Fibroblast of pulmonary artery (primary cell): ENCODE measurements around the gene MUC6.
"Not testable (repeated sequence)": the region's sequence is repeated elsewhere in the genome, so short reads cannot be mapped to it uniquely, and the experiment has no call there.

Experiments used
- DNase-seq: peaks from one replicate; pipeline ENCODE4 v3.0.0-alpha.2; 2010; ENCODE audit warnings: low read depth
- H3K4me3 ChIP-seq: replicated peaks from 2 replicates; pipeline ENCODE4 v1.5.1; 2011; ENCODE audit warnings: low read depth, mild to moderate bottlenecking, control low read depth, low read length, moderate library complexity
- TF ChIP-seq, protein P1 (sequence below): IDR thresholded peaks from 2 replicates; pipeline ENCODE4 v1.5.1; 2011; ENCODE audit warnings: mild to moderate bottlenecking, control low read depth, low read length, inconsistent platforms; ENCODE audit errors: missing control alignments

Gene MUC6

DNA sequence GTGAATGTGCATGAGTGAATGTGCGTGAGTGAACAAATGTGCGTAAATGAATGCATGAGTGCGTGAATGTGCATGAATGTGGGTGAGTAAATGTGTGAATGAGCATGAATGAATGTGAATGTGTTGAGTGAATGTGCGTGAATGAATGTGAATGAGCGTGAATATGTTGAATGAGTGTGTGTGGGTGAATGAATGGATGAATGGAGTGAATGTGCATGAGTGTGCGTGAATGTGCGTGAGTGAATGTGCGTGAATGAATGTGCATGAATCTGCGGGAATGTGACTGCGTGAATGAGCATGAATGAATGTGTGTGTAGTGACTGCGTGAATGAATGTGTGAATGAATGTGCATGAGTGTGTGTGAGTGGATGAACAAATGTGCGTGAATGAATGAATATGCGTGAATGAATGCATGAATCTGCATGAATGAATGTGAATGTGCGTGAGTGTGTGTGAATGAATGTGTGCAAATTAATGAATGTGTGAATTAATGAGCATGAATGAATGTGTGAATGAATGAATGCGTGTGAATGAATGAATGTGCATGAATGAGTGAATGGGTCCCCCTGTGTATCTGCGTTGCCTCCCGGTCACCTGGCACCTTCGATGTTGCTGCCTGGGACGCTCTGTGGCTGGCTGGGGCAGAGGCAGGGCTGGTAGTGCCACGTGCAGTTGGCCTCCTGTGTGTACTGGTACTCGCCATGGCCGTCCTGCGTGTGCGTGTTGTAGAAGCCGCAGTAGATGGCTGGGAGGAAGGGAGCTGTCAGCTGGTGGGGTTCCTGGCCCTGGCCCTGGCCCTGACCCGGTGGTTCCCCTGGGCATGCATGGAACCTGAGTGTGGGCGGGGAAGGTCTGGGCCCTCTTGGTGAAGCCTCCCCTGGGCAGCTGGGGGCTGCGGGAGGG is 13.4 kb downstream of the MUC6 start:
- TF ChIP-seq, protein P1, sequence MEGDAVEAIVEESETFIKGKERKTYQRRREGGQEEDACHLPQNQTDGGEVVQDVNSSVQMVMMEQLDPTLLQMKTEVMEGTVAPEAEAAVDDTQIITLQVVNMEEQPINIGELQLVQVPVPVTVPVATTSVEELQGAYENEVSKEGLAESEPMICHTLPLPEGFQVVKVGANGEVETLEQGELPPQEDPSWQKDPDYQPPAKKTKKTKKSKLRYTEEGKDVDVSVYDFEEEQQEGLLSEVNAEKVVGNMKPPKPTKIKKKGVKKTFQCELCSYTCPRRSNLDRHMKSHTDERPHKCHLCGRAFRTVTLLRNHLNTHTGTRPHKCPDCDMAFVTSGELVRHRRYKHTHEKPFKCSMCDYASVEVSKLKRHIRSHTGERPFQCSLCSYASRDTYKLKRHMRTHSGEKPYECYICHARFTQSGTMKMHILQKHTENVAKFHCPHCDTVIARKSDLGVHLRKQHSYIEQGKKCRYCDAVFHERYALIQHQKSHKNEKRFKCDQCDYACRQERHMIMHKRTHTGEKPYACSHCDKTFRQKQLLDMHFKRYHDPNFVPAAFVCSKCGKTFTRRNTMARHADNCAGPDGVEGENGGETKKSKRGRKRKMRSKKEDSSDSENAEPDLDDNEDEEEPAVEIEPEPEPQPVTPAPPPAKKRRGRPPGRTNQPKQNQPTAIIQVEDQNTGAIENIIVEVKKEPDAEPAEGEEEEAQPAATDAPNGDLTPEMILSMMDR = no peak
- no peak overlapping the region for H3K4me3 ChIP-seq
- DNase-seq = no peak

DNA sequence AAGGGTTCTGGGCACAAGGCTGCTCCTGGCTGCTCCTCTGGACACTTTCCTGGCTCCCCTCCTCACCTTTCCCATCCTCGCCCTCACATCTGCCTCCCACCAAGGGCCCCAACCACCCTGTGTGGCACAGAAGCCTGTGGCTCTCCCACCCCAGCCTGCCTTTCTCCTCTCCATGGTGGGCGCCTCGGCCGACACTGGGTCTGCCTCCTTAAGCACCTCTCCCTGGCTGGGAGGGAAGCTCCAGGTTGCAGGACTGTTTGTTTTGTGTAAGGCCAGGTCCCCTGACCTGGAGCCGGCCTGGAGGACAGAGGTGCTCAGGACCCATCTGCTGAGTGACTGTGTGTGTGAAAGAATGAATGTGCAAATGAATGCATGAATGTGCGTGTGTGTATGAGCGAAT is 14.1 kb downstream of the MUC6 start:
- no peak for DNase-seq
- no peak overlapping the region for H3K4me3 ChIP-seq

DNA sequence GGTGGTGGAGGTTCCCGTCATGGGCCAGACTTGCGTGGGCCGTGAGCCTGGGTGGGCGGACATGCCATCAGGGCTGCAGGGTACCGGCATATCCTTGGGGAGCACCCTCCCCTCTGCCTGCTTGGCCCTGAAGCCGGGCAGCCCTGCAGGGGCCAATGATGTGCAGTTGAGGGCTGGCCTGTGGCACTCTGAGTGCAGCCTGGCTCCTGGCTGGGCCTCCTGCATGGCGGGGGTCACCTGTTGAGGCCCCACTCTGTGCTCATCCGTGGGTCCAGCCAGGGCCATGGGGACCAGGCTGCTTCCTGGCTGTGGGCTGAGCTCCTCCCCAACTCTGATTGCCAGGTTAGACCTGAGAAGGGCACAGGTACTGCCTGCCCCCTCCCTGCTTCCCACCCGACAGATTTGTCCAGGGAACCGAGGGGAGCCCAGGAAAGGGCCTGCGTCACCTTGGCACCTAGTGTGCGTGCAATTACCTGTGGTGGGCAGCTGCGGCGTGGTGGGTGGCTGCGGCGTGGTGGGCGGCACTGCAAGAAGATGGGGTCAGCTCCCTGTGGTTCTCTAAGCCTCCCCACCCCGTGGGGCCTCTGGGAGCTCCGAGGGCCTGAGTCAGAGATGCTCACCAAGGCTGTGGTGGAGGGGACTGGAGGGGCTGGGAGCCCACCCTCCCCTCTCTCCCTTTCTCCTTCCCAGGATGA is 16.2 kb downstream of the MUC6 start:
- TF ChIP-seq, protein P1 = no peak
- no peak for DNase-seq
- no peak overlapping the region for H3K4me3 ChIP-seq

More for the DNA sequence above, 14.1 kb downstream of the MUC6 start:
- TF ChIP-seq, protein P1 = no peak

DNA sequence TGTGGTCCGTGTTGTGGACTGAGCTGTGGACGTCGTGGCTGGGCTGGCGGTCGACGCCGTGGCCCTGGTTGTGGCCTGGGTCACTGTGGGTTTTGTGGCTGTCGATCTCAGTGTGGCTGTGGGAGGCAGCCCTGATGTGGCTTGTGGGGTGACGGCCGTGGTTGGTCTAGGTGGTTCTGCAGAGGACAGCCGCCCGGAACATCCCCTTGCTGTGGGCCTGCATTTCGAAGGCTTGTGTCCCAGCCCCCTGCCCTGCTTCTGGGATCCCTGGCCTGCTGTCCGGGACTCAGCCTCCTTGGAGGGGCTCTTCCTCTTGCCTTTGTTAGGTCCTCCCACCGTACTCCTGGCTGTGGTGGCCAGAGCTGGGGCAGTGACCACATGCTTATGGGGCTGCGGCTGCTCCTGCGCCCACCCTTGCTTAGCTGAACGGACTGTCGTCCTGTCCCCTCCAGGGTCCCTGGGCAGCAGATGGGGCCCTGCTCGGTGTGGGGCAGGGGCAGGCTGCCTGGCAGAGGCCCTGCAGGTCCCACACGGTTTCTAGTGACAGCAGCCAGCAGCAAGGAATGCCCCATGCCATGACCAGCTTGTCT is 17.1 kb downstream of the MUC6 start:
- no peak overlapping the region for H3K4me3 ChIP-seq
- TF ChIP-seq, protein P1 = no peak

DNA sequence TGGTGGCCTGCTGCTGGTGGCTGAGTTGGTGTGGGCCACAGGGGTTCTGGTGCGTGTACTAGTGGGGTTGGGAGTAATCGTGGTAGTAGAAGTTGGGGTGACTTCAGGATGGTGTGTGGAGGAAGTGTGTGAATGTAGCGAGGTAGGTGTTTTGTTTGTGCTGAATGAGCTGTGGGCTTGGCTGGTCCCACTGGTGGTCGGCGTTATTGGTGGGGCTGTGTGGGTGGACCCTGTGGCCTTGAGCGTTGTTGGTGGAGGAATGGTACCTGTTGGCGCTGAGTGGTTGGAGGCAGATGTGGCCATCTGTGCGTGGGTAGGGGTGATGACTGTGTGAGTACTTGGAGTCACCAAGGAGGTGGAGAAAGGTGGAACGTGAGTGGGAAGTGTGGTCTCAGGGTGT is 18.4 kb downstream of the MUC6 start:
- H3K4me3 ChIP-seq = no peak overlapping the region
- TF ChIP-seq, protein P1 = no peak
- no peak for DNase-seq

More for the DNA sequence above, 17.1 kb downstream of the MUC6 start:
- DNase-seq = no peak

DNA sequence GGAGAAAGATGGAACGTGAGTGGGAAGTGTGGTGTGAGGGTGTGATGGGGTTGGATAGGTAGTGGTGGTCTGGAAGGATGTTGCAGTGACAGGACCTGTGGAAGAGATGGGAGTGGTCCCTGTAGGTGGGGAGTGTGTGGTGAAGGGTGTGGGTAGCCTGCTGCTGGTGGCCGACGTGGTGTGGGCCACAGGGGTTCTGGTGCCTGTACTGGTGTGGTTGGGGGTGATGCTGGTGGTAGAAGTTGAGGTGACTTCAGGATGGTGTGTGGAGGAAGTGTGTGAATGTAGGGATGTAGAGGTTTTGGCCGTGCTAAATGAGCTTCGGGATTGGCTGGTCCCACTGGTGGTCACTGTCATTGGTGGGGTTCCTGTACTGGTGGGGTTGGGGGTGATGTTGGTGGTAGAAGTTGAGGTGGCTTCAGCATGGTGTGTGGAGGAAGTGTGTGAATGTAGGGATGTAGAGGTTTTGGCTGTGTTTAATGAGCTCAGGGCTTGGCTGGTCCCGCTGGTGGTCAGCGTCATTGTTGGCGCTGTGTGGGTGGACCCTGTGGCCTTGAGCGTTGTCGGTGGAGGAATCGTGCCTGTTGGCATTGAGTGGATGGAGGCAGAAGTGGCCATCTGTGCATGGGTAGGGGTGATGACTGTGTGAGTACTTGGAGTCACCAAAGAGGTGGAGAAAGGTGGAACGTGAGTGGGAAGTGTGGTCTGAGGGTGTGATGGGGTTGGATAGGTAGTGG is 19.1 kb downstream of the MUC6 start:
- no peak overlapping the region for H3K4me3 ChIP-seq
- DNase-seq = no peak
- TF ChIP-seq, protein P1 = no peak

DNA sequence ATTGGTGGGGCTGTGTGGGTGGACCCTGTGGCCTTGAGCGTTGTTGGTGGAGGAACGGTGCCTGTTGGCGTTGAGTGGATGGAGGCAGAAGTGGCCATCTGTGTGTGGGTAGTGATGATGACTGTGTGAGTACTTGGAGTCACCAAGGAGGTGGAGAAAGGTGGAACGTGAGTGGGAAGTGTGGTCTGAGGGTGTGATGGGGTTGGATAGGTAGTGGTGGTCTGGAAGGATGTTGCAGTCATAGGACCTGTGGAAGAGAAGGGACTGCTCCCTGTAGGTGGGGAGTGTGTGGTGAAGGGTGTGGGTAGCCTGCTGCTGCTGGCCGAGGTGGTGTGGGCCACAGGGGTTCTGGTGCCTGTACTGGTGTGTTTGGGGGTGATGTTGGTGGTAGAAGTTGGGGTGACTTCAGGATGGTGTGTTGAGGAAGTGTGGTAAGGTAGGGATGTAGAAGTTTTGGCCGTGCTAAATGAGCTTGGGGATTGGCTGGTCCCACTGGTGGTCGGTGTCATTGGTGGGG is 19.9 kb downstream of the MUC6 start:
- not testable (repeated sequence) for DNase-seq, H3K4me3 ChIP-seq
